ENCODE data around the gene CNPY2.

DNA sequence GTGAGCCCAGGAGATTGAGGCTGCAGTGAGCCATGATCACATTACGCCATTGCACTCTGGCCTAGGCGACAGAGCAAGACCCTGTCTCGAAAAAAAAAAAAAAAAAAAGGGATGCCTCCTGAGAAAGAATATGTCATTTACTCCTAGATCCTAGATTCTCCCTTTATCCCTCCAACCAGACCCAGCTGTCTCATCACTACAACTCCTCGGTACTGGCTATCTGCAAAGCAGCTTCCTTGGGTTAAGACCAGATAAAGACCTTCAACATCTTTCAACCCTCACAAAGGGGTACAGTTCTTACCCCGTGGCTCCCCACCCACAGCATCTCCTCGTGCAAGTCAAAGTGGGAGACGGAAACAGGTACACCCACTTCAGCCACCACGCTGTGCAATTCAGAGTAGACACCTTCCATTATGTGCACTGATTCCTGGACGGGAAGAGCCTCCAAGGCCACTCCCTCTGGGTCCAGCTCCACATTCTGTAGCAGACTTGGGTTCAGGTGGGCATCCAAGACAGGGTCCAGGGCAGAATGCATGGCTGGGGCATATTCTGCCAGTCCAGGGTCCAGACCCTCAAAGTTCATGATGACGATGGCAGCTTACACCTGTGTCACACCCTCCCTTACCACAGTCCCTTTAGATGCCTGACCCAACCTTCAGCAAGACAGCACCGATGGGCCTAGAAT lies 16.9 kb upstream of the CNPY2 start:
- TF ChIP-seq POLR2A (IDR thresholded peaks at IDR 0.05): no peak
- TF ChIP-seq, protein P1, sequence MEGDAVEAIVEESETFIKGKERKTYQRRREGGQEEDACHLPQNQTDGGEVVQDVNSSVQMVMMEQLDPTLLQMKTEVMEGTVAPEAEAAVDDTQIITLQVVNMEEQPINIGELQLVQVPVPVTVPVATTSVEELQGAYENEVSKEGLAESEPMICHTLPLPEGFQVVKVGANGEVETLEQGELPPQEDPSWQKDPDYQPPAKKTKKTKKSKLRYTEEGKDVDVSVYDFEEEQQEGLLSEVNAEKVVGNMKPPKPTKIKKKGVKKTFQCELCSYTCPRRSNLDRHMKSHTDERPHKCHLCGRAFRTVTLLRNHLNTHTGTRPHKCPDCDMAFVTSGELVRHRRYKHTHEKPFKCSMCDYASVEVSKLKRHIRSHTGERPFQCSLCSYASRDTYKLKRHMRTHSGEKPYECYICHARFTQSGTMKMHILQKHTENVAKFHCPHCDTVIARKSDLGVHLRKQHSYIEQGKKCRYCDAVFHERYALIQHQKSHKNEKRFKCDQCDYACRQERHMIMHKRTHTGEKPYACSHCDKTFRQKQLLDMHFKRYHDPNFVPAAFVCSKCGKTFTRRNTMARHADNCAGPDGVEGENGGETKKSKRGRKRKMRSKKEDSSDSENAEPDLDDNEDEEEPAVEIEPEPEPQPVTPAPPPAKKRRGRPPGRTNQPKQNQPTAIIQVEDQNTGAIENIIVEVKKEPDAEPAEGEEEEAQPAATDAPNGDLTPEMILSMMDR (IDR thresholded peaks at IDR 0.05): no peak
